Caco-2 (cell line): ENCODE results near the gene HIVEP3. TPM values are rescaled to one million over a fixed set of nuclear protein-coding genes. Genes with fewer than 3 reads are reported as not detected.

Experiments
- BruUV-seq: library from RNA; stranded (reverse); fragments of 400-500 nt; replicated peaks from 2 replicates; lab custom pipeline; 2021; lab: Mats Ljungman, UMichigan
- CTCF ChIA-PET: fragments of 300-600 bp; sonication (Branson Sonifier 250); formaldehyde crosslinking; loops from one replicate; lab custom pipeline; 2022; ENCODE audit warnings: antibody characterized with exemption; lab: Charles Lee
- POLR2A ChIA-PET: fragments of 300-600 bp; sonication (Branson Sonifier 250); formaldehyde crosslinking; loops from one replicate; lab custom pipeline; 2022; ENCODE audit warnings: antibody characterized with exemption; lab: Charles Lee
- DNase-seq, 2 experiments: peaks; one replicate each; pipeline versions ENCODE4 v3.0.0 to v3.0.0-alpha.2; 2020 to 2022
- H3K27me3 ChIP-seq: replicated peaks from 2 replicates; pipeline ENCODE4 v1.6.0; 2011; ENCODE audit warnings: low read length; ENCODE audit not compliant: control insufficient read depth, insufficient read depth
- H3K36me3 ChIP-seq: 2 replicates; pipeline ENCODE4 v1.5.1; 2011; ENCODE audit warnings: low read length; ENCODE audit not compliant: control insufficient read depth, insufficient read depth
- H3K4me1 ChIP-seq: fragments of 250-450 bp; sonication (Bioruptor Pico); 2 replicates; pipeline ENCODE4 v1.5.1; 2020; ENCODE audit warnings: mild to moderate bottlenecking
- H3K4me3 ChIP-seq: 2 replicates; pipeline ENCODE4 v1.5.1; 2011; ENCODE audit warnings: low read depth, mild to moderate bottlenecking, control low read depth, low read length
- H3K9me3 ChIP-seq: fragments of 250-450 bp; sonication (Bioruptor Pico); 2 replicates; pipeline ENCODE4 v1.5.1; 2020; ENCODE audit warnings: mild to moderate bottlenecking, moderate library complexity
- H3K27ac Mint-ChIP-seq: one replicate; pipeline ENCODE4 v1.8.0; 2022; ENCODE audit warnings: mixed read lengths; ENCODE audit not compliant: unreplicated experiment
- H3K27me3 Mint-ChIP-seq: one replicate; pipeline ENCODE4 v1.8.0; 2022; ENCODE audit warnings: mixed read lengths; ENCODE audit not compliant: insufficient read depth, unreplicated experiment
- H3K36me3 Mint-ChIP-seq: one replicate; pipeline ENCODE4 v1.8.0; 2022; ENCODE audit warnings: mild to moderate bottlenecking, mixed read lengths; ENCODE audit not compliant: insufficient read depth, unreplicated experiment
- H3K4me1 Mint-ChIP-seq: one replicate; pipeline ENCODE4 v1.8.0; 2022; ENCODE audit warnings: low read depth, mixed read lengths; ENCODE audit not compliant: unreplicated experiment
- H3K4me3 Mint-ChIP-seq: one replicate; pipeline ENCODE4 v1.8.0; 2022; ENCODE audit warnings: mild to moderate bottlenecking, moderate library complexity, mixed read lengths; ENCODE audit not compliant: unreplicated experiment
- H3K9me3 Mint-ChIP-seq: one replicate; pipeline ENCODE4 v1.8.0; 2022; ENCODE audit warnings: mixed read lengths; ENCODE audit not compliant: unreplicated experiment
- CTCF ChIP-seq, 2 experiments: fragments of 200-600 bp in 1 of 2; IDR thresholded peaks; 1 replicate in 1 of 2; 2 replicates in 1 of 2; pipeline versions ENCODE4 v1.5.1 to v1.8.0; 2011 to 2022; ENCODE audit warnings: antibody characterized with exemption in 1 of 2, control low read depth in 1 of 2, inconsistent platforms in 1 of 2, low read depth in 1 of 2, low read length in 1 of 2, mild to moderate bottlenecking in 1 of 2, moderate library complexity in 1 of 2; ENCODE audit not compliant: insufficient read depth in 1 of 2, severe bottlenecking in 1 of 2, unreplicated experiment in 1 of 2
- intact Hi-C: fragments of 100-400 bp; cut with micrococcal nuclease; formaldehyde crosslinking; loops from one replicate; pipeline ENCODE4 v1.10.0; 2022; ENCODE audit not compliant: unreplicated experiment
- total RNA-seq: library from RNA; stranded (reverse); gene quantifications from 2 replicates; pipeline ENCODE4 v1.2.3, GENCODE V29; 2022

The HIVEP3 gene
- total RNA-seq, 1 experiment from 2014 or later = 0.25 TPM

- Mint-ChIP-seq H3K27me3 (peaks cover 6% of the 10 kb centered on the region), H3K36me3 (no peaks in the 10 kb centered on the region), H3K4me1 (no peaks in the 10 kb centered on the region), H3K27ac (no peak overlapping the region), H3K4me3 (no peak overlapping the region), H3K9me3 (no peaks in the 10 kb centered on the region)
- Histone ChIP-seq H3K4me1 (no peaks in the 10 kb centered on the region), H3K27me3 (no peaks in the 10 kb centered on the region), H3K4me3 (no peak overlapping the region), H3K36me3 (no peaks in the 10 kb centered on the region), H3K9me3 (no peaks in the 10 kb centered on the region)
- no peak for TF ChIP-seq CTCF (IDR thresholded peaks at IDR 0.05; ENCODE audit: insufficient read depth in 1 of 2, low read depth in 1 of 2, low read length in 1 of 2, severe bottlenecking in 1 of 2, unreplicated experiment in 1 of 2)
- ChIA-PET CTCF (no interaction called here), POLR2A (no interaction called here)
- BruUV-seq = no TSS peak
- DNase-seq = no peak
- intact Hi-C loops = no loop called here
These were observed 22.7 kb upstream of the HIVEP3 start for GRCh38 chr1:41941381-41941780.

- Histone ChIP-seq H3K9me3 (no peaks in the 10 kb centered on the region), H3K27me3 (no peaks in the 10 kb centered on the region), H3K4me3 (no peak overlapping the region), H3K4me1 (no peaks in the 10 kb centered on the region), H3K36me3 (no peaks in the 10 kb centered on the region)
- ChIA-PET POLR2A (no interaction called here), CTCF (no interaction called here)
- no peaks in the 10 kb centered on the region for H3K4me1 Mint-ChIP-seq
- intact Hi-C loops = no loop called here
- BruUV-seq = no TSS peak
- H3K27me3 Mint-ChIP-seq = peaks cover 6% of the 10 kb centered on the region
- no peak overlapping the region for H3K27ac Mint-ChIP-seq
- no peak for DNase-seq
- no peak overlapping the region for H3K4me3 Mint-ChIP-seq
- H3K36me3 Mint-ChIP-seq = no peaks in the 10 kb centered on the region
- TF ChIP-seq CTCF (IDR thresholded peaks at IDR 0.05; ENCODE audit: insufficient read depth in 1 of 2, low read depth in 1 of 2, low read length in 1 of 2, severe bottlenecking in 1 of 2, unreplicated experiment in 1 of 2) = no peak
- no peaks in the 10 kb centered on the region for H3K9me3 Mint-ChIP-seq
These were observed 20.5 kb upstream of the HIVEP3 start for GRCh38 chr1:41939194-41939593.

GRCh38 chr1:41936107-41936506 is 17.4 kb upstream of the HIVEP3 start:
- H3K4me3 ChIP-seq = no peak overlapping the region
- no peak for DNase-seq
- BruUV-seq = no TSS peak

More at GRCh38 chr1:41936107-41936506, 17.4 kb upstream of the HIVEP3 start:
- Mint-ChIP-seq H3K27ac (no peak overlapping the region), H3K9me3 (no peaks in the 10 kb centered on the region), H3K27me3 (peaks cover 15% of the 10 kb centered on the region), H3K36me3 (no peaks in the 10 kb centered on the region), H3K4me1 (no peaks in the 10 kb centered on the region), H3K4me3 (no peak overlapping the region)
- no peaks in the 10 kb centered on the region for H3K4me1 ChIP-seq
- intact Hi-C loops = no loop called here
- no peak for TF ChIP-seq CTCF (IDR thresholded peaks at IDR 0.05; ENCODE audit: insufficient read depth in 1 of 2, low read depth in 1 of 2, low read length in 1 of 2, severe bottlenecking in 1 of 2, unreplicated experiment in 1 of 2)
- no peaks in the 10 kb centered on the region for H3K27me3 ChIP-seq
- POLR2A ChIA-PET = no interaction called here
- H3K36me3 ChIP-seq = no peaks in the 10 kb centered on the region
- CTCF ChIA-PET = no interaction called here
- H3K9me3 ChIP-seq = no peaks in the 10 kb centered on the region
